ENCODE data around the gene DEAF1. TPM values are rescaled to one million over a fixed set of nuclear protein-coding genes. Genes with fewer than 3 reads are reported as not detected.

The DEAF1 gene
- total and polyA plus RNA-seq, 2 experiments from 2014 or later, result 35.0 to 38.5 TPM

- Histone ChIP-seq H3K36me3 (ENCODE audit: low read depth) (no peaks in the 10 kb centered on the region), H3K4me1 (ENCODE audit: insufficient read depth) (no peaks in the 10 kb centered on the region)
- 70 to 71% methylated on average over 21 to 44 of the region's 45 CpGs for WGBS, 2 experiments (ENCODE audit: low coverage in 1 of 2, low lambda C conversion rate in 2 of 2, missing lambda C conversion rate in 2 of 2)
Observed at GRCh38 chr11:620935-621814, 73.8 kb downstream of the DEAF1 start.

GRCh38 chr11:620201-620600 lies 74.8 kb downstream of the DEAF1 start:
- 93 to 94% methylated on average over 11 to 13 of the region's 13 CpGs for WGBS, 2 experiments (ENCODE audit: low coverage in 1 of 2, low lambda C conversion rate in 2 of 2, missing lambda C conversion rate in 2 of 2)
- no peak for DNase-seq

More at GRCh38 chr11:620935-621814, 73.8 kb downstream of the DEAF1 start:
- Histone ChIP-seq H3K9me2 (ENCODE audit: insufficient read depth) (no peaks in the 10 kb centered on the region), H3K4me2 (ENCODE audit: unreplicated experiment) (no peak overlapping the region), H2AFZ (no peak overlapping the region), H3K4me3 (no peak overlapping the region), H3K9me3 (ENCODE audit: low read depth) (no peaks in the 10 kb centered on the region), H3K9ac (no peak overlapping the region), H3K27me3 (replicated peaks; ENCODE audit: insufficient read depth) (no peaks in the 10 kb centered on the region), H3F3A (ENCODE audit: insufficient read depth) (no peaks in the 10 kb centered on the region), H4K20me1 (ENCODE audit: insufficient read depth) (no peaks in the 10 kb centered on the region), H3K79me2 (ENCODE audit: insufficient read depth) (no peaks in the 10 kb centered on the region), H3K27ac (no peak overlapping the region)
- DNase-seq, result no peak
- in situ Hi-C loops (cut with MboI), result no loop called here
- TF ChIP-seq EZH2phosphoT487 (IDR thresholded peaks at IDR 0.05; ENCODE audit: insufficient read depth, low read depth), result no peak
- no peak for TF ChIP-seq EZH2 (IDR thresholded peaks at IDR 0.05; ENCODE audit: insufficient read depth, poor library complexity, severe bottlenecking)

GRCh38 chr11:619628-620050 lies 75.4 kb downstream of the DEAF1 start:
- Histone ChIP-seq H3K9me3 (ENCODE audit: low read depth) (no peaks in the 10 kb centered on the region), H4K20me1 (ENCODE audit: insufficient read depth) (no peaks in the 10 kb centered on the region), H3F3A (ENCODE audit: insufficient read depth) (no peaks in the 10 kb centered on the region), H3K36me3 (ENCODE audit: low read depth) (no peaks in the 10 kb centered on the region), H3K27me3 (replicated peaks; ENCODE audit: insufficient read depth) (no peaks in the 10 kb centered on the region), H3K9ac (no peak overlapping the region), H2AFZ (no peak overlapping the region), H3K9me2 (ENCODE audit: insufficient read depth) (no peaks in the 10 kb centered on the region), H3K4me1 (ENCODE audit: insufficient read depth) (no peaks in the 10 kb centered on the region), H3K4me3 (no peak overlapping the region), H3K4me2 (ENCODE audit: unreplicated experiment) (no peak overlapping the region), H3K79me2 (ENCODE audit: insufficient read depth) (no peaks in the 10 kb centered on the region), H3K27ac (no peak overlapping the region)
- in situ Hi-C loops (cut with MboI), result no loop called here
- no peak for DNase-seq
- WGBS, 2 experiments (ENCODE audit: low coverage in 1 of 2, low lambda C conversion rate in 2 of 2, missing lambda C conversion rate in 2 of 2), result 91 to 95% methylated on average over 21 to 22 of the region's 22 CpGs
- TF ChIP-seq EZH2phosphoT487 (IDR thresholded peaks at IDR 0.05; ENCODE audit: insufficient read depth, low read depth) (no peak), EZH2 (IDR thresholded peaks at IDR 0.05; ENCODE audit: insufficient read depth, poor library complexity, severe bottlenecking) (no peak)

More at GRCh38 chr11:620201-620600, 74.8 kb downstream of the DEAF1 start:
- Histone ChIP-seq H3K27ac (no peak overlapping the region), H3K9ac (no peak overlapping the region), H3K9me3 (ENCODE audit: low read depth) (no peaks in the 10 kb centered on the region), H3K9me2 (ENCODE audit: insufficient read depth) (no peaks in the 10 kb centered on the region), H3K4me2 (ENCODE audit: unreplicated experiment) (no peak overlapping the region), H2AFZ (no peak overlapping the region), H3K79me2 (ENCODE audit: insufficient read depth) (no peaks in the 10 kb centered on the region), H3K4me1 (ENCODE audit: insufficient read depth) (no peaks in the 10 kb centered on the region), H4K20me1 (ENCODE audit: insufficient read depth) (no peaks in the 10 kb centered on the region), H3K27me3 (replicated peaks; ENCODE audit: insufficient read depth) (no peaks in the 10 kb centered on the region), H3K4me3 (no peak overlapping the region), H3F3A (ENCODE audit: insufficient read depth) (no peaks in the 10 kb centered on the region), H3K36me3 (ENCODE audit: low read depth) (no peaks in the 10 kb centered on the region)
- TF ChIP-seq EZH2 (IDR thresholded peaks at IDR 0.05; ENCODE audit: insufficient read depth, poor library complexity, severe bottlenecking) (no peak), EZH2phosphoT487 (IDR thresholded peaks at IDR 0.05; ENCODE audit: insufficient read depth, low read depth) (no peak)
- in situ Hi-C loops (cut with MboI), result no loop called here

GRCh38 chr11:618856-619627 lies 76.0 kb downstream of the DEAF1 start:
- in situ Hi-C loops (cut with MboI), result no loop called here

More at GRCh38 chr11:618856-619627, 76.0 kb downstream of the DEAF1 start:
- H3K4me3 ChIP-seq, result no peak overlapping the region
- no peaks in the 10 kb centered on the region for H3K9me2 ChIP-seq (ENCODE audit: insufficient read depth)
- WGBS, 2 experiments (ENCODE audit: low coverage in 1 of 2, low lambda C conversion rate in 2 of 2, missing lambda C conversion rate in 2 of 2), result 88 to 92% methylated on average over 16 to 24 of the region's 24 CpGs
- no peak overlapping the region for H3K4me2 ChIP-seq (ENCODE audit: unreplicated experiment)
- H3K9me3 ChIP-seq (ENCODE audit: low read depth), result no peaks in the 10 kb centered on the region
- no peak for DNase-seq
- H3K79me2 ChIP-seq (ENCODE audit: insufficient read depth), result no peaks in the 10 kb centered on the region
- H2AFZ ChIP-seq, result no peak overlapping the region
- H3K27me3 ChIP-seq (replicated peaks; ENCODE audit: insufficient read depth), result no peaks in the 10 kb centered on the region
- TF ChIP-seq EZH2 (IDR thresholded peaks at IDR 0.05; ENCODE audit: insufficient read depth, poor library complexity, severe bottlenecking) (no peak), EZH2phosphoT487 (IDR thresholded peaks at IDR 0.05; ENCODE audit: insufficient read depth, low read depth) (no peak)
- H4K20me1 ChIP-seq (ENCODE audit: insufficient read depth), result no peaks in the 10 kb centered on the region
- no peaks in the 10 kb centered on the region for H3F3A ChIP-seq (ENCODE audit: insufficient read depth)
- H3K4me1 ChIP-seq (ENCODE audit: insufficient read depth), result no peaks in the 10 kb centered on the region
- H3K27ac ChIP-seq, result no peak overlapping the region
- no peaks in the 10 kb centered on the region for H3K36me3 ChIP-seq (ENCODE audit: low read depth)
- no peak overlapping the region for H3K9ac ChIP-seq

All from GM23248 (cell line).